Measurements from ENCODE around the gene RAPGEF1.

GRCh38 chr9:131774636-131775035 is 34.8 kb upstream of the RAPGEF1 start:
- no peak for TF ChIP-seq CTCF (IDR thresholded peaks at IDR 0.05)
- no peak for TF ChIP-seq EP300 (IDR thresholded peaks at IDR 0.05)
- no peak for TF ChIP-seq POLR2A (IDR thresholded peaks at IDR 0.05)

Data from ovary (tissue), 3 donors.